GM23248 (cell line): Measurements from ENCODE around the gene FAM32A.

Experiments
- EZH2 ChIP-seq: fragments of 200-600 bp; sonication (generic); IDR thresholded peaks from 2 replicates; pipeline ENCODE4 v1.6.1; 2018; ENCODE audit warnings: antibody characterized with exemption, mild to moderate bottlenecking; ENCODE audit not compliant: insufficient read depth, poor library complexity, severe bottlenecking
- EZH2phosphoT487 ChIP-seq: fragments of 200-600 bp; sonication (generic); IDR thresholded peaks from 2 replicates; pipeline ENCODE4 v1.6.1; 2018; ENCODE audit warnings: antibody characterized with exemption, moderate library complexity, mild to moderate bottlenecking, low read depth; ENCODE audit not compliant: insufficient read depth

- TF ChIP-seq EZH2 (no peak), EZH2phosphoT487 (no peak)
Measured at GRCh38 chr19:16190198-16190597, 5.0 kb downstream of the FAM32A start.
